Measurements from ENCODE around the gene C1QTNF9B.

DNA sequence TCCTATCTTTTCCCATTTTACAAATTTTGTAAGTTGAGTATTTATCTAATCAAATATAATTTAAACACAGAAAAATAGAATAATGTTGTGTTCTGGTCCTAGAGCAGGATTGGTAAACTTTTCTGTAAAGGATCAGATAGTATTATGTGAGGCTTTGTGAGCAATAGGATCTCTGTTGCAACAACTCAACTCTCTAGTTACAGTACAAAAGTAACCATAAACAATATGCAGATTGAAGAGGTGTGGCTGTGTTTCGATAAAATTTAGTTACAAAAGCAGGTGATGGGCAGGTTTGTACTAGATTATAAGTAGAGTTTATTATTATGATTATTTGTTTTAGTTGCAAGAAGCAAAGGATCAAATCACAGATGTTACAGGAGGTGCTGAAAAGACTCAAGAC lies 15.2 kb upstream of the C1QTNF9B start:
- no peak for TF ChIP-seq POLR2A (IDR thresholded peaks at IDR 0.05; ENCODE audit: low read depth, low read length)
- TF ChIP-seq POLR2AphosphoS5 (IDR thresholded peaks at IDR 0.05; ENCODE audit: low read depth, low read length), result no peak
- no peak for TF ChIP-seq TAF1 (IDR thresholded peaks at IDR 0.05; ENCODE audit: borderline replicate concordance, low read depth, low read length)

Measured in GM12892 (cell line).